Effector CD4-positive, alpha-beta T cell (primary cell): ENCODE results near the gene KIF1B.
"Not testable (repeated sequence)": the region's sequence is repeated elsewhere in the genome, so short reads cannot be mapped to it uniquely, and the experiment has no call there.

Source experiments
- DNase-seq: peaks from one replicate; pipeline ENCODE4 v3.0.0-alpha.2; 2020

The KIF1B gene

DNA sequence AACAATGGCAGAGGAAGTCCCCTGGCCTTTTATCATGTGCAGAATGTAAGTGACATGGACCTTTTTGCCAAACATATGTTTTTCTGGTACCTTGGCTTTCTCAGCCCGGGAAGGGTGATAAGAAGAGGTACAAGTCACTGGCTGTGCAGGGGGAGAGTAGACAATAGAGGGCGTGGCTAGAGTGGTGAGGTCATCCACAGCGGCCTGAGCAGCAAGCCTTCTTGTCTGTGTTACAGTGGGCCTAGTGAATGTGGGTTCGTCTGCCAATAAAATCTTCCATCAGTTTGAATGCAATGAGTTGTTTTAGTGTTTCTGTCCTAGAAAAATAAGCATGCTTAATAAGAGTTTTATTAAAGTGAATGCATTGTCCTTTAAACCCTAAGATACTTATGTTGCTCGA lies 129.4 kb downstream of the KIF1B start:
- DNase-seq: no peak

GRCh38 chr1:10340930-10341590 lies 130.7 kb downstream of the KIF1B start:
- DNase-seq: no peak

DNA sequence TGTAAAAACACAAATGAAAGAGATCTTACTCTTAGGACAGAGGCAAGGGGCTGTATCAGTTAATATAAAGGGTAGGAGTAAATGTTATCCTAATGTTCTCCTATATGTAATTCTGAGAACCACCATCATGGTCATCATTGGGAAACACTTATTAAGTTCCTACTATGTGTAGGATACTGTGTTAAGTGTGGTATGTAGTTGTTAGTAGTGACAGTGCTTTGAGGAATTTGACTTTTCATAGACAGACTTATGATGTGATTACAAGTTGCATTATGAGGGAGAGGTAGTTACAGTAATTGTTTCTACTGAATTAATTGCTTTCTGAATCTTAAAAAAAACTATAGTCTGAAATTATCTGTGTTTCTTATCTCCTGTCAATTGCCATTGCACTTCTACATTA lies 136.7 kb downstream of the KIF1B start:
- no peak for DNase-seq

GRCh38 chr1:10353282-10353681 lies 142.9 kb downstream of the KIF1B start:
- DNase-seq: no peak

DNA sequence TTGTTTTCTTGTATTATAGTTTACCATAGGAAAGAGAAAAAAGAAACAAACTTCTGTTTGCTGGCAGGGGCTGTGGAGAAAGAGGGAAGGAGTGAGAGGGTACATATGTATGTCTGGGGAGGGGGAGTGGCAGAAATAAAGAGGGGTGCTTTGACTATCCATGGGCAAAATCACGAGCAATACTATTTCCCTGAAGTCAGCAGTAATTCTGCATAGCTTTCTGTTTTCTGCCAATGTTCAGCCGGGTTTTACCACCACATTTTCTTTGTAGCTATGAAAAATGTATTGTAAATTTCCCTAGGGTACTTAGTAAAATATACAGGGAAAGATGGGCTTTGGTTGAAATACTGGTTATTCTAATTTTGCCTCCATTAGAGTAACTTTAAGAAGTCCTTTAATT lies 143.3 kb downstream of the KIF1B start:
- DNase-seq: no peak

- no peak for DNase-seq
Observed at GRCh38 chr1:10360045-10360444, 149.7 kb downstream of the KIF1B start.

- DNase-seq: no peak
Observed at GRCh38 chr1:10361515-10361914, 151.1 kb downstream of the KIF1B start.

DNA sequence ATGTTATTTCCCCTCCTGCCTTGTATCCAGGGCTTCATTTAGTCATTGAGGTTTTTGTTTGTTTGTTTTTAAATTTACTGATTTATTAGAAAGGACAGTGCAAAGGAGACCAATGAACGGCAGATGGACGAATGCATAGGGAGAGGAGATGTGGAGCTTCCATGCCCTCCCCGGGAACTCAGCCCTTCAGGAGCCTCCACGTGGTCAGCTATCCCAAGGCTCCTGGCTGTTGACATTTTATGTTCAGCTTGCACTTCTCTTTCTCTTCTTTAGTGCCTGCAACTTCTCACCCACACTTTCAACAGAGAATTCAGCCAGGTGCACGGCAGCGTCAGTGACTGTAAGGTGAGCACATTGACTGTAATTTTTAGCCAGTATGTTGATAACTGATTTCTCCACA lies 157.8 kb downstream of the KIF1B start:
- no peak for DNase-seq

GRCh38 chr1:10374442-10374860 lies 164.1 kb downstream of the KIF1B start:
- no peak for DNase-seq

- not testable (repeated sequence) for DNase-seq
Observed at GRCh38 chr1:10377365-10378029, 167.1 kb downstream of the KIF1B start.

DNA sequence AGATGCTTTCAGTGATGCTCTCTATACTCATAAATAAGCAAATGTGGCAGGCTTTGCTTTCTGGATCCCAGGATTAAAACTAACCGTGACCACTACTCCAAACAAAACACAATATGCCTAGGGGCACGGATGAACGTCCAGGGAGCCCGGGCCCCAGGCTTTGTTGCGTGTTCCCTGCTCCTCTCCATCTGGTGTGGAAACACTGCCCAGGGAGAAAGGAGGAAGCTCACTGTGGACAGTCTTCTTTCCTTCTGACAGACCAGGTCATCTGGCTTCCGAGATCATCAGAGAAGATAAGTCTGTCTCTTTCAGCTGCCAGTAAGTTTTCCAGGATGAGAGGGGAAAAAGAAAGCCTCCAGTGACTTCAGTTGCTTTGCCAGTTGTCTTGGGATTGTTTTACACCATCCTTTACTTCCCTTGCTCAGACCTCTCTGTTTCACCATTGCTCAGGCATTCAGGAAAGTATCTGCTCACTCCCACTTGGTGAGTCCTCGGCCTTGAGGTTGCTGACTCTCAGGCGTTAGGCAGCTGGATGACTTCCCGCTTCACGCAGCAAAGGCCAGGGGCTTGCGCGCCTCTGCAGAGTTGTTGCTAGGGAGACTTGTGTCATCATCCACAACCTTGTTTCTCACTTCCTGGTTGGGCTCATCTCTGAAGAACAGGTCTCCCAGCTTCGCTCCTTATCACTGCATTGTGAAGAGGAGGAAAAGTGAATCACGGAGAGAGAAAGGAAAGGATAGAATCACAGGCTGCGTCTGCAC lies 167.9 kb downstream of the KIF1B start:
- no peak for DNase-seq

DNA sequence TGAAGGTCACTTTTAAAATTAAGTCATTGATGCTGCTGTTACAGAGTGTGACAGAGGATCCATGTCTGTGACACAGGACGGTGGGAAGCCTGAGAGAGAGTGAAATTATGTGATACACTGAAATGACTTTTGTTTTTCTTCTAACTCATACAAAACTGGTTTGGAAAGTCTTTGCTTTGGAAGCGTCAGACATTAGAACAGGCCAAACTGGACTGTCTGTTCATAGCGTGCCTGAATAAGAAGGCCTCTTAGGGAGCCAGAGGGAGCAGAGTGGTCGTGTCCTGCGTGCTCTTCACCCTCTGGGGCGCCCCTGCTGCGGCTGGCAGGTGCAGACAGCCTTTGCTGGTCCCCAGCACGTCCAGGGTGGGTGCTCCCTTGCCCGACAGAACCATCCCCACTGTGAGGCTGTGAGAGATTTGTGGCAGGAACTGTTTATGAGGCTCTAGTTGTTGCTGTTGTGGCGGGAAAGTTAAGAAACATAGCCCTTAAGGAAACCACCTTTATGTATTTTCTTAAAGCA lies 168.8 kb downstream of the KIF1B start:
- DNase-seq: no peak

DNA sequence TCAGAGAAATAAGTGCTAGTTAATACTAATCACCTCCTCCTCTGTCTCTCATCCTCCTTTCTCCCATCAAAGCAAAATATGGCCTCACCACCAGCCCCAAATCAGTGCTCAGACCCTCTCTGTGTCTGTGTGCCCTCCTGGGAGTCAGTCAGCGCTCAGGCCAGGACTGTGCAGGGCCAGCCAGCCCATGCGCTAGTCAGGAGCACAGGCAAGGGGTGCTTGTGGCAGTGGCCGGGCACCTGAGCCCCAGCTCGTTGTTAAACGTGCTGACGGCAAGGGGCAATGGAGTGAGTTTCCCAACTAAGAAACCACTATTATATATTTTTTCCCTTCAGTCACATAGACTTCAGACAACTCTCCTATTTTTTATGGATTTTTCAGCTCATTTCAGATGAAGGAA lies 169.3 kb downstream of the KIF1B start:
- no peak for DNase-seq

GRCh38 chr1:10380594-10381275 lies 170.4 kb downstream of the KIF1B start:
- DNase-seq: no peak

DNA sequence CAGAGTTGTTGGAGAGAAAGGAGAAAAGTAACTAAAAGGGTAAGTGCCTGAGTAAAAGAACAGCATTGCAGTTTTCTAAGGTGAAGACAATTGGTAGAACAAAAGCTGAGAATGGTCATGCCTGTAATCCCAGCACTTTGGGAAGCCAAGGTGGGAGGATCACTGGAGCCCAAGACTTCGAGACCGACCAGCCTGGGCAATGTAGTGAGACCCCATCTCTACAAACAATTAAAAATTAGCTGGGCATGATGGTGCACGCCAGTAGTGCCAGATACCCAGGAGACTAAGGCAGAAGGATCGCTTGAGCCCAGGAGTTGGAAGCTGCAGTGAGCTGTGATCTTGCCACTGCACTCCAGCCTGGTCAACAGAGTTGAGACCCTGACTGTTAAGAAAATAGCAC lies 173.3 kb downstream of the KIF1B start:
- no peak for DNase-seq

GRCh38 chr1:10384219-10384618 lies 173.8 kb downstream of the KIF1B start:
- DNase-seq: no peak

DNA sequence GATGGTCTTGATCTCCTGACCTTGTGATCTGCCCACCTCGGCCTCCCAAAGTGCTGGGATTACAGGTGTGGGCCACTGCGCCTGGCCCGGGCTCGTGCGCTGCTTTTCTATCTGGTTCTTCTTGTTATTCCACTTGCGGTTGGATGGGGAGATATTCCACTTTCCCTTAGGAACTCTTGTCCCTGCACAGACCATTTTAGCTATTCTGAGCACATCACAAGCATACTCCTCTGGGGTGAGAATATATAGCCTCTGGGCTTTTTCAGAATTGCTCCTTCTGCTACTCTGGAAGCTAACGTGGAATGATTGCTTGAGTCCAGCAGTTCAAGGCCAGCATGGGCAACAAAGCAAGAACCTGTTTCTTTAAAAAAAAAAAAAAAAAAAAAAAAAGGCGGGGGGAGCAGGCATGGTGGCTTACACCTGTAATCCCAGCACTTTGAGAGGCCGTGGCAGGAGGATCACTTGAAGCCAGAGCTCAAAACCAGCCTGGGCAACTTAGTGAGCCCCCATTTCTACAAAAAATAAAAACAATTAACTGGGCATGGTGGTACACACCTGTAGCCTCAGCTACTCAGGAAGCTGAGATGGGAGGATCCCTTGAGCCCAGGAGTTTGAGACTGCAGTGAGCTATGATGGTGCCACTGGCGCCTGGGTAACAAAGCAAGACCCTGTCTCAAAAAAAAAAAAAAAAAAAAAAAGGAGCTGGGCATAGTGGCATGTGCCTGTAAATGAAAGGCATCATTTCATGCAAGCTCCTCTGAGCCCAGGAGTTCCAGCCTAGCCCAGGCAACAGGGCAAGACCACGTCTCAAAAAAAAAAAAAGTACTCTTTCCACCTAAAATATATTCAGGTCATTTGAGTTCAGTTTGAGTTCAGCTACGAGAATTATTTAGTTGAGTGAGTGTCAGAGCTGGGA lies 176.6 kb downstream of the KIF1B start:
- no peak for DNase-seq

- DNase-seq: no peak
Observed at GRCh38 chr1:10387677-10388386, 177.5 kb downstream of the KIF1B start.

- DNase-seq: no peak
Observed at GRCh38 chr1:10388387-10388715, 178.0 kb downstream of the KIF1B start.

DNA sequence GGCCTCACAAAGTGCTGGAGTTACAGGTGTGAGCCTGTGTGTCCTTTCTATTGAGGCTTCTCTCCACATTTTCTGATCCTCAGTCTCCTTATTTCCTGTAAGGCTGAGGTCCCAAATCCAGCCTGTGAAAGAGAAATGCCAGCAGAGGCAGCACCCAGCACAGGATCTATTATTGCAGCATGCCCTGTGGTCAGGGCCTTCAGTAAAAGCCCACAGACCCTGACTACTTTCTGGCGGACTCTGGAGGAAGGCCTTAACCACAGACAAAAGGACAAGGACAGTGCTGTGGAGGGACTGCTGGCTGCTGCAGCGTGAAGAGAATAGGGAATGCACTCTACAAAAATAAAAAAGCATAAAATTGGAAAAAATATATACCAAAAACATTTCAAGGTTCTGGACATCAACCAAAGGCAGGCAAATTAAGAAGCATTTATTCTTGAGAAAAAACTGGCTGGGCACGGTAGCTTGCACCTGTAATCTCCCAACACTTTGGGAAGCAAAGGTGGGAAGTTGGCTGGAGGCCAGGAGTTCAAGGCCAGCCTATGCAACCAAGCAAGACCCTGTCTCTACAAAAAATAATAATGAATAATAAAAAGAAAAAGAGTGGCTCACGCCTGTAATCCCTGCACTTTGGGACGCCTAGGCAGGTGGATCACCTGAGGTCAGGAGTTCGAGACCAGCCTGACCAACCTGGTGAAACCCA lies 179.1 kb downstream of the KIF1B start:
- DNase-seq: no peak

DNA sequence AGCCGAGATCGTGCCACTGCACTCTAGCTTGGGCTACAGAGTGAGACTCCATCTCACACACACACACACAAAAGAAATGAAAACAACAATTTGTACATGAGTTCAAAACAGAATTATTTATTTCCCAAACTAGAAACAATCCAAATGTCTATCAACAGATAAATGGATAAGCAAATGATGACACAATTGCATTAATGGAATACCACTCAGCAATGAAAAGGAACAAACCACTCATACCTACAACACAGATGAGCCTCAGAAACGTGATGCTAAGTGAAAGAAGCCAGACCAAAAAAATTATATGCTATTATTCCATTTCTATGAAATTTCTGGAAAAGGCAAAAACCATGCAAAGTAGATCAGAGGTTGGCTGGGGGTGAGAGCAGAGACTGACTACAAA lies 186.5 kb downstream of the KIF1B start:
- no peak for DNase-seq
